Ovary (tissue), 3 donors: Measurements from ENCODE around the gene CTRB1.

ENCODE experiments used
- POLR2A ChIP-seq: fragments of 450-650 bp; IDR thresholded peaks from one replicate; pipeline ENCODE4 v1.6.1; 2017; ENCODE audit warnings: antibody characterized with exemption, mild to moderate bottlenecking, moderate library complexity
- TF ChIP-seq, protein P1 (sequence below), 3 donors: fragments of 450-650 bp in 2 of 3; fragments of 200-600 bp in 1 of 3; IDR thresholded peaks; one replicate each; pipeline versions ENCODE4 v1.5.1 to v1.8.0; 2016 to 2022; ENCODE audit warnings: antibody characterized with exemption in 3 of 3, mild to moderate bottlenecking in 1 of 3
- donor health status: DM: no; HTN: no; CAD: no.

DNA sequence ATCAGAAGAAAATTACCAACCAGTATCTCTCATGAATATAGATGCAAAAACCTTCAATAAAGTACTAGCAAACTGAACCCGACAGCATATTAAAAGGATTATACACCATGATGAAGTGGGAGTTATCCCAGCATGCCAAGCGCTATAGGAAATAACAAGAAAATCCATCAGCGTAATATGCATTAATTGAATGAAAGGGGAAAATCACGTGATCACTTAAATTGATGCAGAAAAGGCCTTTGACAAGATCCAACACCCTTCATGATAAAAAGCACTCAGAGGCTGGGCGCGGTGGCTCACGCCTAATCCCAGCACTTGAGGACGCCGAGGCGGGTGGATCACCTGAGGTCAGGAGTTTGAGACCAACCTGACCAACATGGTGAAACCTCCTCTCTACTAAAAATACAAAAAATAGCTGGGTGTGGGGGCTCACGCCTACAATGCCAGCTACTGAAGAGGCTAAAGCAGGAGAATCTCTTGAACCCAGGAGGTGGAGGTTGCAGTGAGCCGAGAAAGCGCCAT lies 16.7 kb upstream of the CTRB1 start:
- TF ChIP-seq, protein P1, sequence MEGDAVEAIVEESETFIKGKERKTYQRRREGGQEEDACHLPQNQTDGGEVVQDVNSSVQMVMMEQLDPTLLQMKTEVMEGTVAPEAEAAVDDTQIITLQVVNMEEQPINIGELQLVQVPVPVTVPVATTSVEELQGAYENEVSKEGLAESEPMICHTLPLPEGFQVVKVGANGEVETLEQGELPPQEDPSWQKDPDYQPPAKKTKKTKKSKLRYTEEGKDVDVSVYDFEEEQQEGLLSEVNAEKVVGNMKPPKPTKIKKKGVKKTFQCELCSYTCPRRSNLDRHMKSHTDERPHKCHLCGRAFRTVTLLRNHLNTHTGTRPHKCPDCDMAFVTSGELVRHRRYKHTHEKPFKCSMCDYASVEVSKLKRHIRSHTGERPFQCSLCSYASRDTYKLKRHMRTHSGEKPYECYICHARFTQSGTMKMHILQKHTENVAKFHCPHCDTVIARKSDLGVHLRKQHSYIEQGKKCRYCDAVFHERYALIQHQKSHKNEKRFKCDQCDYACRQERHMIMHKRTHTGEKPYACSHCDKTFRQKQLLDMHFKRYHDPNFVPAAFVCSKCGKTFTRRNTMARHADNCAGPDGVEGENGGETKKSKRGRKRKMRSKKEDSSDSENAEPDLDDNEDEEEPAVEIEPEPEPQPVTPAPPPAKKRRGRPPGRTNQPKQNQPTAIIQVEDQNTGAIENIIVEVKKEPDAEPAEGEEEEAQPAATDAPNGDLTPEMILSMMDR (IDR thresholded peaks at IDR 0.05), result no peak
- no peak for TF ChIP-seq POLR2A
